ENCODE results near the gene DENR.
"Not testable (repeated sequence)": the region's sequence is repeated elsewhere in the genome, so short reads cannot be mapped to it uniquely, and the experiment has no call there.

- TF ChIP-seq POLR2A (IDR thresholded peaks at IDR 0.05), result not testable (repeated sequence)
- TF ChIP-seq, protein P1, sequence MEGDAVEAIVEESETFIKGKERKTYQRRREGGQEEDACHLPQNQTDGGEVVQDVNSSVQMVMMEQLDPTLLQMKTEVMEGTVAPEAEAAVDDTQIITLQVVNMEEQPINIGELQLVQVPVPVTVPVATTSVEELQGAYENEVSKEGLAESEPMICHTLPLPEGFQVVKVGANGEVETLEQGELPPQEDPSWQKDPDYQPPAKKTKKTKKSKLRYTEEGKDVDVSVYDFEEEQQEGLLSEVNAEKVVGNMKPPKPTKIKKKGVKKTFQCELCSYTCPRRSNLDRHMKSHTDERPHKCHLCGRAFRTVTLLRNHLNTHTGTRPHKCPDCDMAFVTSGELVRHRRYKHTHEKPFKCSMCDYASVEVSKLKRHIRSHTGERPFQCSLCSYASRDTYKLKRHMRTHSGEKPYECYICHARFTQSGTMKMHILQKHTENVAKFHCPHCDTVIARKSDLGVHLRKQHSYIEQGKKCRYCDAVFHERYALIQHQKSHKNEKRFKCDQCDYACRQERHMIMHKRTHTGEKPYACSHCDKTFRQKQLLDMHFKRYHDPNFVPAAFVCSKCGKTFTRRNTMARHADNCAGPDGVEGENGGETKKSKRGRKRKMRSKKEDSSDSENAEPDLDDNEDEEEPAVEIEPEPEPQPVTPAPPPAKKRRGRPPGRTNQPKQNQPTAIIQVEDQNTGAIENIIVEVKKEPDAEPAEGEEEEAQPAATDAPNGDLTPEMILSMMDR (IDR thresholded peaks at IDR 0.05), result not testable (repeated sequence)
These were observed 1.7 kb upstream of the DENR start for GRCh38 chr12:122750781-122751515.

Measured in Peyer's patch (tissue), 4 donors.